Measurements from ENCODE around the gene ROBO2.

DNA sequence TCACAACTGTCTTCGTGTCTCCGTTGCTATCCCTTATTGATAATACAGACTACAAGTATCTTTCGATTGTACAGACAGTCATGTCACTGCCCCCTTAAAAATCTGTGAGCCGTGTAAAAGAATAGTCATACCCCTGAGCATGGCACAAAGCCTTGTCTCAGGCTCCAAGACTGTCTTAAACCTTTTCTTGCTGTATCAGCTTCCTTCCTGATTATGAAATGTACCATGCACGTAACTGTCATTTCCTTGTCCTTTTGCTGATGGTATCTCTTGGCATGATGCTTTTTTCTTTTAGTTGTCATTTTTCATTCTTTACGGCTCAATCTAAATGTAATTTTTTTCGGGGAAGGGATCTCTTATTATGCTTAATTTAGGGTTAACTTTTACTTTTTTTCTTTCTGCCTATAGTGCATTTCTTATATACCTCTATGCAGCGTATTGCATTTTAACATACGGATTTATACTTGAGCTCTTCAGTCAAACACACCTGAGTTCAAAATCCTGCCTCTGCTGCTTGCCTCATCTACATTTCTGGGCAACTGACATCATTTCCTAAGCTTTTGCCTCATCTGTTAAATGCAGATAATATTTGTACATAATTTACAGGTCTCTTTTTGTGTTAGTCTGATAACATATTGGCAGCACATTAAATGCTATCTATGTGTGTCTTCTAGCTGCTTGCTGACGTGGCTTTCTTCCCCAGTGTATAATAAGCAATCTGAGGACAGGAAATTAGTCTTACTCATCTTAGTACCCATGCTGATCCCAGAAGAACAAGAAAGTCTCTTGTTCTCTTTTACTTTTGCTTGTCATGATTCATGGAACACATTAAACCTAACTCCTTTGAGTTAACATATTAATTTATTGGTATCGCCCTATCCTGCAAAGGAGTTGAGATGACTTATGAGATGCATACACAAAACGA is 57.3 kb downstream of the ROBO2 start:
- TF ChIP-seq SUZ12 (IDR thresholded peaks at IDR 0.05) (no peak), CTBP1 (IDR thresholded peaks at IDR 0.05; ENCODE audit: borderline replicate concordance) (no peak)

All from HEK293T (cell line).